Stomach (tissue), 9 donors: ENCODE measurements around the gene ZNF436. TPM values are rescaled to one million over a fixed set of nuclear protein-coding genes. Genes with fewer than 3 reads are reported as not detected.

Experiments used
- DNase-seq, 2 donors: peaks; one replicate each; pipeline versions ENCODE4 v3.0.0 to v3.0.0-alpha.2; 2013 to 2019
- H3K27ac ChIP-seq, 5 donors: fragments of 200-600 bp in 4 of 5; sonication (generic) in 4 of 5; one replicate each; pipeline ENCODE4 v1.5.1; 2013 to 2019; ENCODE audit warnings: mild to moderate bottlenecking in 1 of 5, moderate library complexity in 1 of 5
- H3K27me3 ChIP-seq, 3 donors: fragments of 200-600 bp; sonication (generic); one replicate each; pipeline ENCODE4 v1.5.1; 2017 to 2019; ENCODE audit warnings: mixed run types in 1 of 3
- H3K36me3 ChIP-seq, 4 donors: fragments of 200-600 bp; sonication (generic); 1 replicate in 3 of 4; 2 replicates in 1 of 4; pipeline ENCODE4 v1.5.1; 2016 to 2019
- H3K4me1 ChIP-seq, 4 donors: fragments of 200-600 bp; sonication (generic); one replicate each; pipeline ENCODE4 v1.5.1; 2016 to 2019
- H3K4me3 ChIP-seq, 4 donors: fragments of 200-600 bp; sonication (generic) in 3 of 4; one replicate each; pipeline ENCODE4 v1.5.1; 2016 to 2019; ENCODE audit warnings: mild to moderate bottlenecking in 1 of 4
- H3K9me3 ChIP-seq, 4 donors: fragments of 200-600 bp; sonication (generic); one replicate each; pipeline ENCODE4 v1.5.1; 2016 to 2019
- CTCF ChIP-seq, 7 experiments: fragments of 450-650 bp in 4 of 7; fragments of 200-600 bp in 3 of 7; sonication (generic) in 3 of 7; IDR thresholded peaks; one replicate each; pipeline ENCODE4 v1.5.1; 2016 to 2019; ENCODE audit warnings: antibody characterized with exemption in 7 of 7, control low read depth in 2 of 7, mild to moderate bottlenecking in 1 of 7
- EP300 ChIP-seq: sonication (generic); formaldehyde crosslinking; IDR thresholded peaks from one replicate; pipeline ENCODE4 v1.6.1; 2017; ENCODE audit warnings: antibody characterized with exemption
- POLR2A ChIP-seq, 4 donors: fragments of 450-650 bp; IDR thresholded peaks; one replicate each; pipeline ENCODE4 v1.6.1; 2016; ENCODE audit warnings: antibody characterized with exemption in 4 of 4, control low read depth in 2 of 4, mild to moderate bottlenecking in 1 of 4, moderate library complexity in 1 of 4
- POLR2AphosphoS5 ChIP-seq, 3 donors: sonication (generic); formaldehyde crosslinking; IDR thresholded peaks; one replicate each; pipeline ENCODE4 v1.6.1; 2016; ENCODE audit warnings: antibody characterized with exemption in 3 of 3
- WGBS, 5 donors: extraction: QIAGEN DNeasy Blood & Tissue Kit in 3 of 5; methylation state at CpG; one replicate each; pipeline versions ENCODE4 v1.1.5 to v1.1.7; 2013 to 2018; 5-methylcytosine and 5-hydroxymethylcytosine counted together
- intact Hi-C: fragments of 100-400 bp; cut with DNase I; formaldehyde crosslinking; loops from one replicate; pipeline ENCODE4 v1.15.1; 2023; ENCODE audit warnings: low total_unique reads
- polyA plus RNA-seq, 3 donors: library from polyadenylated mRNA; stranded (reverse); fragments of 200-250 nt; gene quantifications; one replicate each; pipeline ENCODE4 v1.2.3, GENCODE V29; 2013
- total RNA-seq, 5 donors: library from RNA; depleted of rRNA; stranded (reverse); fragments of >200 nt; gene quantifications; one replicate each; pipeline versions ENCODE4 v1.1.0 to v1.2.3, GENCODE V29; 2014 to 2016
- donor health status: healthy with polysubstance abuse.
- donor health status: Bipolar disorder and iron deficiency.
- donor health status: healthy.

Gene ZNF436
- total and polyA plus RNA-seq, 8 donors = 3.1 to 29.9 (median 9.3) TPM

GRCh38 chr1:23354245-23354644, 15.4 kb downstream of the ZNF436 start:
- Histone ChIP-seq H3K4me3 (no peak overlapping the region), H3K27ac (no peak overlapping the region), H3K4me1 (no peaks in the 10 kb centered on the region), H3K36me3 (peaks cover 0 to 11% (median 0%) of the 10 kb centered on the region in 4 donors), H3K9me3 (no peaks in the 10 kb centered on the region), H3K27me3 (no peaks in the 10 kb centered on the region)
- no peak for TF ChIP-seq EP300
- no peak for TF ChIP-seq CTCF (IDR thresholded peaks at IDR 0.05)
- TF ChIP-seq POLR2AphosphoS5 (IDR thresholded peaks at IDR 0.05) = no peak
- no peak for TF ChIP-seq POLR2A (IDR thresholded peaks at IDR 0.05)
- intact Hi-C loops = no loop called here
- WGBS, 5 donors = 47 to 57% (median 56%) methylated on average over 3 of the region's 3 CpGs
- DNase-seq = no peak

- no peaks in the 10 kb centered on the region for H3K4me1 ChIP-seq
- no peaks in the 10 kb centered on the region for H3K27me3 ChIP-seq
- no peak for TF ChIP-seq EP300
- no peak for TF ChIP-seq POLR2AphosphoS5 (IDR thresholded peaks at IDR 0.05)
- TF ChIP-seq CTCF (IDR thresholded peaks at IDR 0.05) = no peak
- no peak for TF ChIP-seq POLR2A (IDR thresholded peaks at IDR 0.05)
- no peaks in the 10 kb centered on the region for H3K36me3 ChIP-seq
- no peak for DNase-seq
- no peaks in the 10 kb centered on the region for H3K9me3 ChIP-seq
- no peak overlapping the region for H3K4me3 ChIP-seq
- WGBS, 5 donors = 67 to 95% (median 84%) methylated on average over 1 of the region's 1 CpG
- intact Hi-C loops = no loop called here
- no peak overlapping the region for H3K27ac ChIP-seq
Measured at GRCh38 chr1:23352096-23352695, 17.4 kb downstream of the ZNF436 start.

- Histone ChIP-seq H3K36me3 (no peaks in the 10 kb centered on the region), H3K27me3 (no peaks in the 10 kb centered on the region), H3K9me3 (no peaks in the 10 kb centered on the region), H3K27ac (no peak overlapping the region), H3K4me1 (peaks cover 15 to 31% (median 25%) of the 10 kb centered on the region in 4 donors), H3K4me3 (no peak overlapping the region)
- no peak for DNase-seq
- TF ChIP-seq CTCF (IDR thresholded peaks at IDR 0.05) (no peak), POLR2AphosphoS5 (IDR thresholded peaks at IDR 0.05) (no peak), POLR2A (IDR thresholded peaks at IDR 0.05) (no peak), EP300 (no peak)
- WGBS, 5 donors = 97 to 99% (median 99%) methylated on average over 14 of the region's 14 CpGs
- intact Hi-C loops = no loop called here
Measured at GRCh38 chr1:23345920-23346319, 23.7 kb downstream of the ZNF436 start.

- 29 to 44% (median 33%) methylated on average over 8 of the region's 8 CpGs for WGBS, 5 donors
- intact Hi-C loops = no loop called here
- Histone ChIP-seq H3K27me3 (no peaks in the 10 kb centered on the region), H3K9me3 (no peaks in the 10 kb centered on the region), H3K36me3 (no peaks in the 10 kb centered on the region), H3K27ac (peak overlapping the region; percentile 93 to 99 (median 99)), H3K4me1 (peaks cover 24 to 40% (median 34%) of the 10 kb centered on the region in 4 donors), H3K4me3 (peak overlapping the region; percentile 87 to 97 (median 92))
- TF ChIP-seq POLR2AphosphoS5 (IDR thresholded peaks at IDR 0.05) = no peak
- TF ChIP-seq CTCF (IDR thresholded peaks at IDR 0.05) = no peak
- TF ChIP-seq EP300 = no peak
- no peak for TF ChIP-seq POLR2A (IDR thresholded peaks at IDR 0.05)
- DNase-seq = peak in 1 of 2 donors; percentile 66
Measured at GRCh38 chr1:23344987-23345472, 24.6 kb downstream of the ZNF436 start.
